AG08396 (cell line): Measurements from ENCODE around the gene AURKAIP1.
"Not testable (repeated sequence)": the region's sequence is repeated elsewhere in the genome, so short reads cannot be mapped to it uniquely, and the experiment has no call there.

Source experiments
- DNase-seq: peaks from one replicate; pipeline ENCODE4 v3.0.0; 2012; ENCODE audit warnings: low spot score, mixed read lengths

Gene AURKAIP1

DNA sequence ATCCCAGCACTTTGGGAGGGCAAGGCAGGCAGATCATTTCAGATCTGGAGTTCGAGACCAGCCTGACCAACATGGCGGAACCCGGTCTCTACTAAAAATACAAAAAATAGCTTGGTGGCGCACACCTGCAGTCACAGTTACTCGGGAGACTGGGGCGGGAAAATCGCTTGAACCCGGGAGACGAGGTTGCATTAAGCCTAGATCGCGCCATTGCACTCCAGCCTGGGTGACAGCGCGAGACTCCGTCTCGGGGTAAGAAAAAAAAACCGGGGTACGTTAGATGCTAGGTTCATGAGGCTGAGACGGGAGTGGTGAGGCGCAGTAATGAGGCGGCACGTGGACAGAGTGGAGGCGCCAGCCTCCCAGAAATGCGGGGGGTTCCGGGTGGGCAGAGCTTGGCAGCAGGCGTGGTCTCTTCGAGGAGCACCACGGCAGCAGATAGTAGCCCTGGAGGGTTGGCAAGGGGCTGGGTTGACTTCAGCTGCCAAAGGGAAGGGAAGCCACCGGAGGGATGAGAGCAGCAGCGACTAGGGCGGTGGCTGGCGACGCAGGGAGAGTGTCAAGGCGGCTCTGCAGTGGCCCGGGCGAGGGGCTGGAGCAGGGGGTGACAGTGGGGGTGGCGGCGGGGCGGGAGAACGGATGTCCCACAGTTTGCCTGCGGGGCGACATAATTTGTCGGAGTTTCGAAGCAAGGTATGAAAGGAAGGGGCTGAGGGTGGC is 31.3 kb upstream of the AURKAIP1 start:
- DNase-seq, result no peak

DNA sequence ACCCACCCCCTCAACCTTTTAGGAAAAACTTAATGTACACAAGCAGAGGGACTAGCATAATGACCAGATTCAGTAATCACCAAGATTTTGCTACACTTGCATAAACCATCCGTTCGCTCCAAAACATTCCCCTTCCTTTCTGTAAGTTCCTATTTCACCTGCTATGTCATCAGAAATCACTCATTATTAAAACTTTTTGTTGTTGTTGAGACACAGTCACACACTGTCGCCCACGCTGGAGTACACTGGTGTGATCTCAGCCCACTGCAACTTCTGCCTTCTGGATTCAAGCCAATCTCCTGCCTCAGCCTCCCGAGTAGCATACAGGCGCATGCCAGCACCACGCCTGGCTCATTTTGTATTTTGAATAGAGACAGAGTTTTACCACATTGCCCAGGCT is 28.6 kb upstream of the AURKAIP1 start:
- no peak for DNase-seq

DNA sequence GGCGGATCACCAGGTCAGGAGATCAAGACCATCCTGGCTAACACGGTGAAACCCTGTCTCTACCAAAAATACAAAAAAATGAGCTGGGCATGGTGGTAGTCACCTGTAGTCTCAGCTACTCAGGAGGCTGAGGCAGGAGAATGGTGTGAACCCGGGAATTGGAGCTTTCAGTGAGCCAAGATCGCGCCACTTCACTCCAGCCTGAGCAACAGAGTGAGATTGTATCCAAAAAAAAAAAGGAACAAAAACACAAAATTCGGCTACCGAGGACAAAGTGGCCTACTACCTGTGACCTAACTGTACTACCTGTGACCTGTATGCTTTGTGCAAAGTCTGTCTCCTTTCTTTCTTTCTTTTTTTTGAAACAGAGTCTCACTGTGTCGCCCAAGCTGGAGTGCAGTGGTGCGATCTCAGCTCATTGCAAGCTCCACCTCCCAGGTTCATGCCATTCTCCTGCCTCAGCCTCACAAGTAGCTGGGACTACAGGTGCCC is 27.9 kb upstream of the AURKAIP1 start:
- not testable (repeated sequence) for DNase-seq

DNA sequence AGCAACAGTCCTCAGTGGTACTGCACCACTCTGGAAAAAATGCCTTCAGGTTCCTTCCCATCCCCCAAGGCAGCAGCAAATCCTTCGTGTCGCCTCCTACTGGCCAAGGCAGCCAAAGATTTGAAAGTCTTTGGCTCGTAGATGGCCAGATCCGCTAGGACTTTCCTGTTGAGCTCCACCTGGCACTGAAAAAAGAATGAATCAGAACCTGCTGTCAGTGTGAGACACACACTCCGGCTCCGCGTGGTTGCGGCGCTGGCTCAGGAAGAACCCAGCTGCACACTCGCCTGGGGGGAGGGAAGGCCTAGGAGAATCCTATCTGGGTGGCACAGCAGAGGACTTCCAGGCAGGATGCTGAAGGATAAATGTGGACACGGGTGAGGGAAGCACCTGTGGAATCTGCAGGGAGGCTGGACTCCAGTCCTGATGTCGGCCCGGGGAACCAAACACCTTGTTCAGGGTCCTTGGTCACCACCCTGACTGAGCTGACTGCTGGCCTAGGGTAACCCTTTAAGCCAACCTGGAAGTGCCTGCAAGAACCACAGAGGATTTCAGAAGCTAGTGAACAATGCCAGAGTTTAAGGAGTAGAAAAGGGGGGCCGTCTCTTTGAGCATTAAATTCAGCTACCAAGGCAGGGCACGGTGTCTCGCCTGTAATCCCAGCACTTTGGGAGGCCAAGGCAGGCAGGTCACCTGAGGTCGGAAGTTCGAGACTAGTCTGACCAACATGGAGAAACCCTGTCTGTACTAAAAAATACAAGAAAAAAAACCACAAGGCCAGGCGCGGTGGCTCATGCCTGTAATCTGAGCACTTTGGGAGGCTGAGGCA is 27.3 kb upstream of the AURKAIP1 start:
- peak; percentile 72 for DNase-seq

DNA sequence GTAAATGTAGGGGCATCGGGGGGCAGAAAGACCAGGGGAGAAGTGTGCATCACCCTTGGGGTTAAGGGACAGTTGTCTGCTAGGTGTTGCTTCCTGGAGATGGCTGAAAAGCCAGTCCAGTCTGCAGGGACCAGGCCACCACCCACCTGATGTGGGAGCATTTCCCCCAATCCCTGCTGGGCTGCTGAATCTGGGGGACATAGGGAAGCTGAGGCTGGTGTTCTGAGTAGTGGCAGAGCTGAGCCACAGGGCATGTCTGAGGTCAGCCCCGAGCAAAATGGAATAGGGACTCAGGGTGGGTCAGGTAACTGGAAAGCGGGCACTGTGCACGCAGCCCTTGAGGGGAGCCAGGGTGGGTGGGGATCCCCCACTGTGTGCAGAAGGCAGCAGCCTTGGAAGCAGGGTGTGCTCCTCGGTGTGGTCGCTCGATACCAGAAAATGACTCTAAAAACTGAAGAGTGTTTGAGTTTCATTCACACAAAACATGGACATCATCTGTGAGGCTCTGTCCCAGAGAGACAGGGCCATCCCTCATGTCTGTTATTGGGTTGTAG is 26.5 kb upstream of the AURKAIP1 start:
- DNase-seq, result no peak

DNA sequence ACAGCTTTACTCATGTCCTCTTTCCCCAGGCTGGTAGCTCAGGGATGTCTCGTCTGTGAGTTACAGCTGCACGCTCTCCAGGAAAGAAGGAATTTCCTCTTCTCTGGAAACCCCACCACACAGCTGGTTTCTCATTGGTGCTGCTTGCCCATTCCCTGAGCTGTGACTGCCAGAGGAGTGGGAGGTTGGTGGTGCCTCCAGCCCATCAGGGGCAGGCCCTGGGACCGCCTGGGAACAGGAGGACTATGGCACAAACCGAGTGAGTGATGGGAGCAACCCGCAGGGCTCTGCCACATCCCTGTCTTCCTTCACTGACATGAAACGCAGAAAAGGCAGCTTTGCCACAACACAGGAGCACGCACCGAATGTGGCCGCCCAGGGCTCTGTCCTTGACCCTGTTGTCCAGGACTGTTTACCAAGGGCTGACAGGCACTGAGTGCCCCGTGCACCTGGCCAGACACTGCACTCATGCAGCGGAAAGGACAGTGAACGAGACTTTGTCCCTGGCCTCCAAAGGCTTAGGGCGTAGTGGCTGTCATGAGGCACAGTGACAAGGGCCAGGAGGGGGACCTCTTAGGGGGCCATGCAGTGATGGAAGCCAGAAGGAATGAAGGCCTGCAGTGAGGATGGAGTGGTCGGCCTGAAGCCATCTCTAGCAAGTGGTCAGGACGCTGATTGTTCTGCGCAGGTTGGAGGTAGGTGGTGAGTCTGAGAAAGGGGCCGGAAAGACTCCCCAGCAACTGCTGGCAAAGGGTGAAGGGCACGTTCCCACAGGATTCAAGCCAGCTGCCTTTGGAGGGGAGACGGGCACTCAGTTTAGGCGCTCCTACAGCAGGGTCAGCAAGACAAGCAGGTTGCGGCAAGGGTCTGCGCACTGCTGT is 25.8 kb upstream of the AURKAIP1 start:
- no peak for DNase-seq

DNA sequence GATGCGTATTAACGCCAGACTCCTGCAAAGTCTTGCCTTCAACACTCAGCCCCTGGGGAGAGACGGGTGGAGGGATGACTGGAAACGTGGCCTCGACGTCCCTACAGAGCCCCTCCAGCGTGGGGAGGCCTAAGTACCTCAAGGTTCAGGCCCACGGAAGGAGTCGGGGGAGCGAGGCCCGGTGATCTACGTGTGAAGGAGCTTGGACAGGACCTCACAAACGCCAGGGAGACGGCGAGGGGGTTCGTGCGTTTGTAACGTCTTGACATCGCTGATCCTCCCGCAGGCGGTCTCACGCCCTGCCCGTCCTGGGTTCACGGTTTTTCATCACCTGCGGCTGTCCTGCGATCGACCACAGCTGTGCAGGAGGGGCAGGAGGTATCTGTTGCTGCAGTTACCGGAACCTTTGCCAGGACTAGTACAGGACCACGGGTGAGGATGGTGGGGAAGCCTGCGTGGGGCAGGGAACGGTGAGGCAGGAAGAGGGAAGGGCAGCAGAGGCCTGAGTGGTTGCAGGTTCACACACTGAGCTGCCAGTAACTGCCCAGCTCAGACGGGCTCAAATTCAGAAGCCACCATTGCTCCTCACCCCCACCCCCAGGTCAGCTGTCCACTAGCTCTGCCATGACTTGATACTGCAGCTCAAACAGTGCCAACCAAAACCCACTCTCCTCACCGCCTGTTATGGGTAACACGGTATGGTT is 25.0 kb upstream of the AURKAIP1 start:
- peak; percentile 31 for DNase-seq

DNA sequence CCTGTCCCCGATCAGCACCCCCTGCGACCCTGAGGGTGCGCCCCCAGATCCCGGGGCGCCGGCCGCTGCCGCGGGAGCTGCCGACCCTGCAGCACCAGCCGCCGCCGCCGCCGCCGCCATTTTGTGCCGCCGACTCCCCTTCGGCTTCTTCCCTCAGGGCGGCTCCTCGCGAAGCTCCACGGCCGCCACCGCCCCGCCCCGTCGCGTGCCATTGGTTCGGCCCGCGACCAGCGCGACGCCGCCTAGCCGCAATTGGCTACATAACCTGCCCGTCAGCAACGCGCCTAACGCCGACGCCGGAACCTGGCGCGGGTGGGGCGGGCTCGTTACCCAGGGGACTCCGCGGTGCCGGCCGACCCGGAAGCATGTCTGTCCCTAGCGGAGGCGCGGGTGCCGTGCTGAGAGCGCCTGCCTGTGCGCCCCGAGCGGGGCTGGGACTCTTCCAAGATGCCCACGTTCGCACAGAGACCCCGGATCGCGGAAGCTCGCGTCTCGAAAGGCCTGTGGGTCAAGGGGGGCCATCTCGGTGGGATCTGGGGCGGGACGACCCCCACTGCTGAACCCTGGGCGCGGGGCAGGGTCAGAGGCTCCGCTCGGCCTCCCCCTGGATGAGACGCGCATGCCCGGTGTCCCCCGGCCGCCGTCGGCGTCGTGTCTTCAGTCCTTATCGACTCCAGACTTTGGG is 24.3 kb upstream of the AURKAIP1 start, which contains the start of gene CCNL2:
Gene CCNL2 (minus strand): TSS at position 149 of the 685 bp plus-strand sequence. CDS start 29 bp downstream, at position 120.
- DNase-seq, result peak; percentile 99

DNA sequence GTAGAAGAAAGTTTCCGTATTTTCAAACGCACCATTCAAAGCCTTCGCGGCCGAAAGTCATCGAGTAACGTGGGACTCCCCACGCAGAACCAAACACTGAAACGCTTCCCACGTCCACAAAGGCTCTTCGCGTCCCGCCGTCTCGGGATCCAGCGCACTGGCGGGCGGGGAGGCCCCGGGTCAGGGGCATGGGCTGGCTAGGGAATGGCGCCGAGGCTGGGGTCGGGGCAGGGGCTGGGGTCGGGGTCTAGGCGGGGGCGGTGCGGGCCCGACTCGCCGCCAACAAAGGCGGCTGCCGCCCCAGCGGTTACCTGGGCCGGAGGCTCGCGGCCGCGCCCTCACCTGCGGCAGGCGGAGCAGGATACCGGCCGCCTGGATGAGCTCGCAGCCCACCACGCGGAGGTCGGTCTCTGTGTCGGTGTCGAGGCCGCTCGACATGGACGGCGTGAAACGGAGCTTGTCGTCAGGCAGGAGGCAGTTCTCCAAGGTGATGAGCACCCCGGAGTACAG is 23.7 kb upstream of the AURKAIP1 start:
- DNase-seq, result no peak

DNA sequence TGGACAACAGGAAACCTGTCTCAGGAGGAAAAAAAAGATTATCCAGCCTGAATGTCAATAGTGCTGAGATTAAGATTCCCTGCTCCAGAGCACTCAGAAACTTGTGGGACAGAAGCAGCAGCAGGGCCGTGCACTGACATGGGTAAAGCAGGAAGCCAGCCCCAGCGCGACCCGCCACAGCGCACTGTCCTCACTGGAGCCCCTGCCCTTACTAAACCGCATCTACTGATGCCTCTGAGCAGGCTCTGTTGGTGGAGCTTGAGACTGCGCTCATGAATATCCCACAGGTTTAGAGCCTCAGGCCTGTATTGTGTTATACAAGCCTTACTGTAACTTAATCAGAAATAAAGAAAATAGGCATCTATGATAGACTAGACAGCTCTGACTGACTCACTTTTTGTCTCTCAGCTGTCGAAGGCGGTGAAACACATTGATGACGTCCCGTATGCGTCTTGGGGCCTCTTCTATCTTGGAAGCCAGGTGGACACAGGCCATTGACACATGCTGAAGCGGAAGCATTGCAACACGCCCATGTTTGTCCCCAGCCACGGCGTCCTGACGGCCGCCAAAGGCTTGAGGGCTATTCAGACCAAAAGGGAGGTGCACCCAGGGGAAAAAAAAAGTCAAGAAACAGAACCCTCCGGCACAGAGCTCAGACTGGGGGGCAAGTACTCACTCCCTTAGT is 23.0 kb upstream of the AURKAIP1 start:
- no peak for DNase-seq

DNA sequence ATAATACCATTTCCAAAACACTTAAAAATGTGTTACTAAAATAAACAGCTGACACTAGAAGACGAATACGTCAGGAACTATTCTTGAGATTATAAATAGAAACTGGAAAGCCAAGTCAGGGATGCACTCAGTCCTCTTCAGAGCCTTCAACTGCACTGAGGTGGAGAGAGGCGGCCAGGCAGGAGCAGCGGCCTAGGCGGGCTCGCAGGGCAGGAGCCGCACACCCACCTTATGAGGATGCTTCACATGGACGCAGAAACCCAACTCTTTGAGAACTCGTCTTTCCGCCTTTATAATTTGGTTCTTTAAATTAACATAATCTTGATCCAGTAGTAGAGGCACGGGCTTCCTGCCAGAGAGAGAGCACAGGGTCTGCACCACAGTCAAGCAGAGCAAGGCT is 20.2 kb upstream of the AURKAIP1 start:
- DNase-seq, result no peak

DNA sequence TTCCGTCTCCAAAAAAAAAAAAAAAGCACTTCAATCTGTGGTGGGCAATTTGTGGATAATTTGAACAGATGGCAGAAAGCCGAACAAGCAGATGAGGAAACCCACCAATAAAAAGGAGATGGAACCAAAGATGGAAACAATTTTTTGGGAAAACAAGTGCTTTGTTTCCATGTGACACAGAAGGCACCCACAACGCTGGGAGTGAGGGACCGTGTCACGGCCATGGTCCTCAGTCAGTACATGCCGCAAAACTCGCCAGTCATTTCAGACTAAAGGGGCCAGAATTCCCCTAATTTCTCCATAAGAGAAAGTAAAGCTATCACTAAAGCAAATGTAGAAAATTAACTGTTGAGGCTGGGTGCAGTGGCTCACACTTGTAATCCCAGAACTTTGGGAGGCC is 19.1 kb upstream of the AURKAIP1 start:
- no peak for DNase-seq

DNA sequence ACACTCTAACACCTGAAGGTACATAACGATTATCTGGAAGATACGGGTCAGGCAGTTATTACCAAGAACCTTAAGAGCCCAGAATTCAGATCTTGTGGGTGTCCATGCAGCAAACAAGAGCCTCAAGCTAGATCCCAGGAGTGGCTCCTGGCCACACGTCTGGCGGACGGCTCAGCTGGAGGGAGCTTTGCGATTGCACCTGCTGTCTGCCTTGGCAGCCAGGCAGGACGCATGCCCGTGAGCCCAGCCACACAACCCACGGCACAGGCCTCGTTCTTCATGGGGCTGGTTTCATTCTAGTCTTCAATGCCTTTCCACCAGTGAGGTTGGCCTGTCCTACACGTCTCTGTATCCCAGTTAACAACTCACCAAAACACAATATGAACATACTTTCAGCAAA is 18.4 kb upstream of the AURKAIP1 start:
- DNase-seq, result no peak

DNA sequence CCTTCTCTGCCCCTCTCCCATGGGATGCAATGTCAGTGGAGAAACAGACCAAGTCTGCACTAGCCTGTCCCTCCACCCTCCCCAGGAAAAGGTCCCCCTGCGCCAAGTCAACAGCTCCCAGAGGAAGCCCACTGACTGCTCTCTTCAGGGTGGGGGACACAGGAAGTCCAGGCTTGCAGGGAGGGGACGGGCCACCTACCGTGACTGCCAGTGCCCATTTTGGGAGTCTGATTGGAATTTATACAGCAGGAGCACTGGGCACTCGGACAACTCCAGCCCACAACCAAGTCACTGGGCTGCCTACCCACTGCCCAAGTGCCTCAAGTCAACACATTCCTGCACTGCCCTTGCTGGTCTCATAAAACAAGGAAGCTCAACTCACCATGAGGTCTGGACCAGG is 18.0 kb upstream of the AURKAIP1 start:
- no peak for DNase-seq

DNA sequence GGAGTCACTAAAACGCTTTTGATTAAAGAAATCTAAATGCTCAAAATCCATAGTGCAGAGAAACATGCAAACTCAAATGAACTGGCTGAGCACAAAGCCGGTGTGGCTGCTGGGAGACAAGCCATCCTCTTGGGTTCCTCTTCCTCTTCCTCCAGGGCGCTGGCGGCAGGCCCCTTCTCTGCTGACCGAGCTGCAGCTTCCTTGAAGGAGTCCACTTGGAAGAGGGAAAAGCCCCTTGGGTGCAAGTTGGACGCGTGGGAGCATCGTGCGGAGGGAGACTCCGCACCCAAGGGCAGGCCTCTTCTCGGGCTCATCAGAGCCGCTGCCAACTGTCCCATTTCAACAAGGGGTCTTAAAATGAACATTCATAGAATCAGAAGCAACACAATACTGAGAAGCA is 16.2 kb upstream of the AURKAIP1 start:
- DNase-seq, result no peak

DNA sequence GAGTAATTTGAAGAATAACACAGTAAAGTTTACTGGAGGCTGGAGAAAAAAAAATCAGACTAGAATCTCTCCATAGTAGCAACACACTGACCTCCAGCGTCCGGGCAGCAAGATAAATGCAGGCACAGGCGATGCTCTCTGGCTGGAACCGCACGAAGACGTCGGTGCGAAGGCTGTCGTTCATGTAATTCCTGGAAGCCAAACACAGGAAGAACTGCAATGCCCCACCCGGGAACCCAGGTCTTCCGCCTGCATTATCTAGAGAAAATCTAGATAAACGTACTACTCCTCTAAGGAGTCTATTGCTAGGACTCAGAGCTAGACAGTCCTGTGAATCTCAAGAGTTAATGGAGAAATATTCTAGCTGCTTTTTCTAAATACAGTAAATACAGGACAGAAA is 15.7 kb upstream of the AURKAIP1 start:
- no peak for DNase-seq

DNA sequence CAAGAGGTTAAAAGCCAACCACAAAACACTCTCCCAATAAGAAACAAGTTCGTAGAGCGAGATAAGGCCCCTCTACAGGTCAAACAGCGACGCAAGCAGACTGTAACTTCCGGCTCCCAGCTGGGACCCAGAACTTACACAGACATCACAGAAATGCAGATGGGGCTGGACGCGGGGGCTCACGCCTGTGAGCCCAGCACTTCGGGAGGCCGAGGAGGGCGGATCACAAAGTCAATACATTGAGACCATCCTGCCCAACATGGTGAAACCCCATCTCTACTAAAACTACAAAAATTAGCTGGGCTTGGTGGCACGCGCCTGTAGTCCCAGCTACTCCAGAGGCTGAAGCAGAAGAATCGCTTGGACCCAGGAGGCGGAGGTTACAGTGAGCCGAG is 13.1 kb upstream of the AURKAIP1 start:
- no peak for DNase-seq

DNA sequence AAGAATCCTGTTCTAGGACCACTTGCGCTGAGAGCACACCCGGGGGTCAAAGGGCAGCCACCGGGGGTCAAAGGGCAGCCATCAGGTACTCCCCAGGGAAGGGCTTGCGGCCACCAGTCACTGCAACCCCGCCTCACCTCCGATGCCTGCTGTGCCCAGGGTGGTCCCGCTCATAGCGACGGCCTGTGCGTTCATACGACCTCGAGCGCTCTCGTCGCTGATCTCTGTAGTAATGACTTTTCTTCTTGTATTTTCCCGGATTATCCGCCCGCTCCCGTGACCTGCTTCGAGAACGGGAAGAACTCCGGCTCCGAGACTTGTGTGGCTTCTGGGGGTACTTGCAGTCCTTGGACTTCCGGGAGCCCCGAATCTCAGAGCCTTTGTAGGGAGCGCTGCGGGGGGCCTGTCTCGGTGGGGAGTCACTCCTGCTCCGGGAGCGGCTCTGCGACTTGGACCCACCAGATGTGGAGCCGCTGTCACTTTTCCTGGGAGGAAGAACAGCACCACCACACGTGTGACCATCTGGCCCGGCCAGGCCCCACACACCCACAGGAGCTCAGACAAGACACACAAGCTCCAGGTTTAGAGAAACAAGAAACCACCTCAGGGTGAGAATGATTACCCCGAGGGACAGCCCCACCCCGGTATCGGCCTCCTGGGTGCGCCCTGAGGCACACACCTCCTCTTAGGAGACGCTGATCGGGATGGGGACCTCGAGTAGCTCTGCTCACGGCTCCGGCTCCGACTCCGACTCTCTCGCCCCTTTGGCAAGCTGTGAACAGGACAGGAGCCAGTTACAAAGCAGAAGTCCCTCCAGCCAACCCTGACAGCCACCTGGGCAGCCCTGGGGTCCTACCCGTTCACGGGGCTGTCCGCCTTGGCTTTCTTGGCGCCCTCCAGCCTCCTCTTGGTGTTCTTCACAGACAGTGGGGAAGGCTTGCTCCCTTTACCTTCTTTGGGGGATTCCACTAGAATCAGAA is 12.4 kb upstream of the AURKAIP1 start:
- DNase-seq, result no peak

DNA sequence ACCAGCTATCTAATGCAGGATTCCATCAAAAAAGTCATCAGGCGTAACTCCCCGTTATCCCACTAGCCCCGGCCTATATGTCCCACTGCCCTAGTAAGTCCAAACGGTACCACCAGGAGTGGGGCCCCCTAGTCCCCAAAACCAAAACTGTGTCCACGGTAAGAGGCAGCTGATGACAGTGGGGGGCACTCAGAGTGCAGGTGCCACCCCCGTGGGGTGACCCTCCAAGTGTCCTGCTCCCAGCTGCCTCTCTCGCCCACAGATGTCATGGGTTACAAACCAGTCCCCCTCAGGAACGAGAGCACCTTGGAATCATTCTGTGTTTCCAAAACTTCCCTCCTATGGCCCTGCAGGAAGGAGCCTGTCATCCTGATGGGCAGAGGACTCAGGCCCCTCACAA is 10.9 kb upstream of the AURKAIP1 start:
- no peak for DNase-seq
